BJ (cell line): ENCODE measurements around the gene ZSCAN12. TPM values are rescaled to one million over a fixed set of nuclear protein-coding genes. Genes with fewer than 3 reads are reported as not detected.
A peak's percentile ranks its signal among the peaks of the same experiment; 100 is the strongest.

Experiments
- CTCF ChIA-PET: fragments of 350-600 bp; formaldehyde crosslinking; extraction: SDS; loops from one replicate; lab custom pipeline; 2021; ENCODE audit warnings: antibody characterized with exemption, inconsistent platforms; lab: Yijun Ruan, JAX
- POLR2A ChIA-PET: fragments of 300-600 bp; sonication (Branson Sonifier 250); formaldehyde crosslinking; extraction: SDS; loops from one replicate; lab custom pipeline; 2021; ENCODE audit warnings: antibody characterized with exemption; lab: Charles Lee
- DNase-seq: peaks from one replicate; pipeline ENCODE4 v3.0.0-alpha.2; 2011; ENCODE audit warnings: low read depth
- H3K27me3 ChIP-seq: 2 replicates; pipeline ENCODE4 v1.6.0; 2011; ENCODE audit warnings: low read length; ENCODE audit not compliant: control insufficient read depth, insufficient read depth
- H3K36me3 ChIP-seq: 2 replicates; pipeline ENCODE4 v1.5.1; 2011; ENCODE audit warnings: low read length; ENCODE audit not compliant: control insufficient read depth, insufficient read depth
- H3K4me3 ChIP-seq: 2 replicates; pipeline ENCODE4 v1.5.1; 2011; ENCODE audit warnings: low read depth, mild to moderate bottlenecking, control low read depth, low read length
- polyA plus RNA-seq: library from polyadenylated mRNA; depleted of rRNA; stranded (reverse); fragments of >200 nt; gene quantifications from 2 replicates; pipeline ENCODE4 v1.2.3, GENCODE V29; 2011
- TF ChIP-seq, protein P1 (sequence below): IDR thresholded peaks from 2 replicates; pipeline ENCODE4 v1.5.1; 2011; ENCODE audit warnings: low read depth, mild to moderate bottlenecking, control low read depth, inconsistent platforms, low read length, moderate library complexity; ENCODE audit not compliant: insufficient read depth

The ZSCAN12 gene
- polyA plus RNA-seq, 1 experiment: 2.2 TPM

DNA sequence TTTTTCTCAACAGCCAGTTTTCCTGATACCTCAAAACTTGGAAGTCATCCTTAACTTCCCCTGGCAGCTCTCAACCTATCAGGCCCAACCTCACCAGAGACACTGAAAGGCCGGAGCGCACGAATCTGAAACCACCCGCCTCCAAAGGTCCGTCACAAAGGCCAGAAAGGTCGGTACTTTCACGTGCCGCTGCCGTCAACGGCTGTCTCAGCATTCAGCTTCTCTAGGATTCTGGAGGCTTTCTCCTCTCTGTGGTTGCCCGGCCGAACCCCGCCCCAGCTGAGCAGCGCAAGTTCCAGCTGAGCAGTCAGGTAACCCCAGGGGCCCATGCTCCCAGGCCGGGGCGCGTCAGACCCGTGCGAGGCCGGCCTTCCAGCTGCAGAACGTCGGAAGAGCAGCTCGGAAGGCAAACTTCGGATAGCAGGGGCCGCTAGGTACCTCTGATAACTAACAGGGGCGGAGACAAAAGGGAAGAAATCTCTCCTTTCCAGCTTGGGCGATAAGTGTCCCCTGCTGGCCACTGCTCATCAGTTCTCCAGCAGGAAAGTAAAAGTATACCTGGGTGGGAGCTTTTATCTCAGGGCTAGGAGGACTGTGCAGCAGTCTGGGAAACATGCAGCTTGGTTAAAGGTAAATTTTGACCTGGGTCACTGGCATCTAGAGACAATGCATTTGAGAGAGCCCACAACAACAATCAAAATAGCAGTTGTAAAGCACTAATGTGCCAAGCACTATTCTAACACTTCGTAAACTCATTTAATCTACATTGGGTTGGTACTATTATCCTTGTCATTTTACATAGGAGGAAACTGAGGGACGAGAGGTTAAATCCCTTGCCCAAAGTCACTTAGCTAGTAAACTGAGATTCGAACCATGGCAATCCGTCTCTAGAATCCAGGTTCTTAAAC, 16.1 kb downstream of the ZSCAN12 start:
- Histone ChIP-seq H3K27me3 (no peaks in the 10 kb centered on the region), H3K4me3 (peak overlapping the region; percentile 43), H3K36me3 (peaks cover 6% of the 10 kb centered on the region)
- POLR2A ChIA-PET: interaction anchor here (0.6 kb wide), 2 partner anchors 15 to 269 kb away, joined by 3 to 4 read pairs; no protein-coding TSS in a partner anchor
- DNase-seq: peak; percentile 34
- CTCF ChIA-PET: interaction anchor here (0.5 to 2.5 kb wide), 12 partner anchors 10 to 763 kb away, joined by 3 to 14 read pairs (median 4); no protein-coding TSS in a partner anchor
- TF ChIP-seq, protein P1, sequence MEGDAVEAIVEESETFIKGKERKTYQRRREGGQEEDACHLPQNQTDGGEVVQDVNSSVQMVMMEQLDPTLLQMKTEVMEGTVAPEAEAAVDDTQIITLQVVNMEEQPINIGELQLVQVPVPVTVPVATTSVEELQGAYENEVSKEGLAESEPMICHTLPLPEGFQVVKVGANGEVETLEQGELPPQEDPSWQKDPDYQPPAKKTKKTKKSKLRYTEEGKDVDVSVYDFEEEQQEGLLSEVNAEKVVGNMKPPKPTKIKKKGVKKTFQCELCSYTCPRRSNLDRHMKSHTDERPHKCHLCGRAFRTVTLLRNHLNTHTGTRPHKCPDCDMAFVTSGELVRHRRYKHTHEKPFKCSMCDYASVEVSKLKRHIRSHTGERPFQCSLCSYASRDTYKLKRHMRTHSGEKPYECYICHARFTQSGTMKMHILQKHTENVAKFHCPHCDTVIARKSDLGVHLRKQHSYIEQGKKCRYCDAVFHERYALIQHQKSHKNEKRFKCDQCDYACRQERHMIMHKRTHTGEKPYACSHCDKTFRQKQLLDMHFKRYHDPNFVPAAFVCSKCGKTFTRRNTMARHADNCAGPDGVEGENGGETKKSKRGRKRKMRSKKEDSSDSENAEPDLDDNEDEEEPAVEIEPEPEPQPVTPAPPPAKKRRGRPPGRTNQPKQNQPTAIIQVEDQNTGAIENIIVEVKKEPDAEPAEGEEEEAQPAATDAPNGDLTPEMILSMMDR: peak; percentile 59

DNA sequence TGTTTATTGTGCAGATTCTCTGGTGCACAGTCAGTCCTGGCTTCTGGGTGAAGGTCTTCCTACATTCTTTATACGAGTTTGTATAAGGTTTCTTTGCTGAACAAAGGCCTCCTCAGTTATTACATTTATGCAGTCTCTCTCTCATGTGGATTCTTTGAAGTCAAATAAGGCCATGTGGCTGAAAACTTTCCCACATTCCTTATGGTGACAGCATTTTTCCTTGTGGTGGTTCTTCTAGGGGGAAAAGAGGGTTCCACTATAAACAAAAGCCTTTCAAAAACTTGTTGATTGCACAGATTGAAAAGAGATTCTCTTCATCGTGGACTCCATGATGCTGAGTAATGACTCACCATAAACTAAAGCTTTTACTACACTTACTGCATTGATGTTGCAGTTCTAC, 19.2 kb downstream of the ZSCAN12 start:
- CTCF ChIA-PET: interaction anchor here (1.0 kb wide), 1 partner anchor 24 kb away, joined by 3 read pairs; no protein-coding TSS in a partner anchor
- DNase-seq: no peak
- POLR2A ChIA-PET: no interaction called here
- Histone ChIP-seq H3K36me3 (peaks cover 5% of the 10 kb centered on the region), H3K4me3 (no peak overlapping the region), H3K27me3 (no peaks in the 10 kb centered on the region)
- TF ChIP-seq, protein P1: no peak

DNA sequence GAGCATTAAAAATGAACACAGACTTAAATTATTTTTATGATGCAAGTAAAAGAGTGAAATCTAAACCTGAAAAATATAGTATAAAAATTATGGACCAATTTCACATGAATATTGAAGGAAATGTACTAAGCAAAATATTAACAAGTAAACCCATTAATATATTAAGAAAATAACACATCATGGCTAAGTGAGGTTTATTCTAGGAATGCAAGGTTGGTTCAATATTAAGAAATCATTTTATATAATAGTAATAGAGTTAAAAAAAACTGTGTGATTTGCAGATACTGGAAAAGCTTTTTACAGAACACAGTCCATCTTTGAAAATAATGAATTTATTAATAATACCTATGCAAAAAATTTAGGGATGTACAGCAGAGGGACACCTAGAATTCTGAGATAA, 20.9 kb downstream of the ZSCAN12 start:
- TF ChIP-seq, protein P1: no peak
- no peak for DNase-seq
- ChIA-PET POLR2A (no interaction called here), CTCF (no interaction called here)
- Histone ChIP-seq H3K4me3 (no peak overlapping the region), H3K36me3 (peaks cover 5% of the 10 kb centered on the region), H3K27me3 (no peaks in the 10 kb centered on the region)

DNA sequence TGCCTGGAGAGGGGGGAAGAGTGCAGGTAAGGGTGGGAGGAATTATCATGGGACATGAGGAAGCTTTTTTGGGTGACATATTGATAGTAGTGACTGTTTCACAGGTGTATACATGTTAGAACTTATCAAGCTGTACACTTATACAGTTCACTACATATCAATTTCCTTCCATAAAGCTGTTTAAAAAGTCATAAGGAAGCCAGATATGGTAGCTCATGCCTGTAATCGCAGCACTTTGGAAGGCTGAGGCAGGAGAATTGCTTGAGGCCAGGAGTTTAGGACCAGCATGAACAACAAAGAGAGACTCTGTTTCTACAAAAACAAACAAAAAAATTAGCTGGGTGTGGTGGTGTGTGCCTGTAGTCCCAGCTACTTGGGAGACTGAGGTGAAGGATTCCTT, 21.7 kb downstream of the ZSCAN12 start:
- Histone ChIP-seq H3K27me3 (no peaks in the 10 kb centered on the region), H3K4me3 (no peak overlapping the region), H3K36me3 (peaks cover 5% of the 10 kb centered on the region)
- TF ChIP-seq, protein P1: no peak
- CTCF ChIA-PET: no interaction called here
- DNase-seq: no peak
- POLR2A ChIA-PET: no interaction called here

DNA sequence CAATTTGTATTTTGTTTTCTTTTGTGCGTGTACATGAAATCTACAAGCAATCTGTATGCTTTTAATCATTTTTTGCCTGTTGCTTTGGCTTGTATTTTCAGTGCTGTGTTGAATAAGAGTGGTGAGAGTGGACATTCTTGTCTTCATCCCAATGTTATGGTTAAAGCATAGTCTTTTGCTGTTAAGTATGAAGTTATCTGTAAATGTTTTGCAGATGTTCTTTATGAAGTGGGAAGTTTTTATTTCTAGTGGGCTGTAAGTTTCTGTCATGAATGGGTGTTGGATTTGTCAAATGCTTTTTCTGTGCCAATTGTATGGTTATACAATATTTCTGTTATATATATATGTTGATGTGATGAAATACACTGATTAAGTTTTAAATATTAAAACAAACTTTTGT, 25.6 kb downstream of the ZSCAN12 start:
- Histone ChIP-seq H3K4me3 (no peak overlapping the region), H3K27me3 (no peaks in the 10 kb centered on the region), H3K36me3 (no peaks in the 10 kb centered on the region)
- TF ChIP-seq, protein P1: no peak
- CTCF ChIA-PET: interaction anchor here (0.7 kb wide), 1 partner anchor 10 kb away, joined by 3 read pairs; no protein-coding TSS in a partner anchor
- POLR2A ChIA-PET: no interaction called here
- DNase-seq: no peak
